ENCODE data around the gene FAM90A26. TPM values are rescaled to one million over a fixed set of nuclear protein-coding genes. Genes with fewer than 3 reads are reported as not detected.
"Not testable (repeated sequence)": the region's sequence is repeated elsewhere in the genome, so short reads cannot be mapped to it uniquely, and the experiment has no call there.

The FAM90A26 gene
- total RNA-seq = not detected

- DNase-seq = not testable (repeated sequence)
Observed at GRCh38 chr4:9169791-9170459, at the start of gene FAM90A26. TSS of gene FAM90A26 (plus strand) at chr4:9170409. CDS start at chr4:9173173, 2,764 bp downstream.

GRCh38 chr4:9122711-9123110 is 47.5 kb upstream of the FAM90A26 start:
- DNase-seq = not testable (repeated sequence)

DNA sequence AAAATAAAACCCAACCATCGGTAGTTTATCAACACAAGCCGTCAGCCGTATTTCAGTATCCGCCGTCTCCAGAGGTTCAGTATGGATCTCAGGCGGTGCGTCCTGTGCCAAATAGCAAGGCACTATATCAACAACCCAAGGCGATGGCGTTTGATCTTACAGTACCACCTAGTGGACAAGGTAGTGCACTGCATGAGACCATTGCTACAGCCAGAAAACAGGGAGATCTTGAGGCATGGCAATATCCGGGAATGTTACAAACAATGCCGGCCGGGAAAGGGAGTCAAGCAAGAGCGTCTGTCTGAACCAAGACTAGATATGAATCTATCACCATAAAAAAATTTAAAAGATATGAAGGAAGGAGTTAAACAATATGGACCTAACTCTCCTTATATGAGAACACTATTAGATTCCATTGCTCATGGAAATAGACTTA is 46.6 kb upstream of the FAM90A26 start:
- peak; percentile 65 for DNase-seq

DNA sequence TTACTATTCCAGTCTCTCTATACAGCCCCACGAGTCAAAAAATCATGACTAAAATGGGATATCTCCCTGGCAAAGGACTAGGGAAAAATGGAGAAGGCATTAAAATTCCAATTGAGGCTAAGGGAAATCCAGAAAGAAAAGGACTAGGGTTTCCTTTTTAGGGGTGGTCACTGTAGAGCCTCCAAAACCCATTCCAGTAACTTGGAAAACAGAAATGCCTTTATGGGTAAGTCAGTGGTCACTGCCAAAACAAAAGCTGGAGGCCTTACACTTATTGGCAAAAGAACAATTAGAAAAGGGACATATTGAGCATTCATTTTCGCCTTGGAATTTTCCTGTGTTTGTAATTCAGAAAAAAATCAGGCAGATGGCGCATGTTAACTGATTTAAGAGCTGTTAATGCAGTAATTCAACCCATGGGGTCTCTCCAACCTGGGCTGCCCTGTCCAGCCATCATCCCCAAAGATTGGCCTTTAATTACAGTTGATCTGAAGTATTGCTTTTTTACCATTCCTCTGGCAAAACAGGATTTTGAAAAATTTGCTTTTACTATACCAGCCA is 44.5 kb upstream of the FAM90A26 start:
- DNase-seq = not testable (repeated sequence)

DNA sequence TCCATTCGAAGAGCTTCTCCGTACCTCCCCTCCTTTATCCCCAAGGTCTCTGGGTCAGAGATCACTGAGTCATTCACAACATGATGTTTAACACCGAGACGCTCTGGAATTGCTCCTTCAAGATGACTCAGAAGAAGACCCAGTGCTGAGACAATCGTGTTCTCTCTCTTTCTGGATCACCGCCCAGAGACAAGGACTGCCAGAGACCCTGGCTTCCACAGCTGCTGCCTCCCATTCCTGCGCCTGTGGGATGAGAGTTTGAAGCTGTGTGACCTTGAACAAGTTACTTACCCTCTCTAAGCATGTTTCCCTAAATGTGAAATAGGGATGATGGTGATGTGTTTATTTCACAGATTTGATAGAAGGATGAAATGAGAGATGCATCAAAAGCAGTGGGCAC is 38.8 kb upstream of the FAM90A26 start:
- DNase-seq = not testable (repeated sequence)

DNA sequence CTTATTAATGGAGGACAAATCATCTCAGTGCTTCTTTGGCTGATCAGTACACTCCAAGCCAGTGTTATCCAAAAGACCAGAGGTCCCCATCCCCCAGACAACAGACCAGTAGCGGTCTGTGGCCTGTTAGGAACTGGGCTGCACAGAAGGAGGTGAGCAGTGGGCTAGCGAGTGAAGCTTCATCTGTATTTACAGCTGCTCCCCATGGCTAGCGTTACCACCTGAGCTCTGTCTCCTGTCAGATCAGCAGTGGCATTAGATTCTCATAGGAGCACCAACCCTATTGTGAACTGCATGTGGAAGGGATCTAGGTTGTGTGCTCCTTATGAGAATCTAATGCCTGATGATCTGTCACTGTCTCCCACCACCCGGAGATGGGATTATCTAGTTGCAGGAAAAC is 37.4 kb upstream of the FAM90A26 start:
- DNase-seq = not testable (repeated sequence)

DNA sequence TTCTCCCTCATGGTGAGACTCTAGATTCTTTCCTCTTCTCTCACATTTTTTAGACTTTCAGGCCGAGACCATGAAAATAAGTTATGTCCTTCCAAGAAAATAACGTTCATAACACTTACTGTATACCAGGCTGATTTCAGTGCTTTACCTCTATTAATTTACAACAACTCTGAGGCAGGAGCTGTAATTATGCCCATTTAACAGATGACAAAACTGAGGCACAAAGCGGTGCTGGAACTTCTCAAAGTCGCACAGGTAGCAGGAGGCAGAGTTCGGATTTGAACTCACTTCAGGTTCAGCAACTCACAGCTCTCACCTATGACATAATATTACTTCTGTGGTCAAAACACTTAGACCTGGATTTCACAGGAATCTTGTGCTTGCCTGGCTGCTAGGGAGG is 36.2 kb upstream of the FAM90A26 start:
- DNase-seq = not testable (repeated sequence)

DNA sequence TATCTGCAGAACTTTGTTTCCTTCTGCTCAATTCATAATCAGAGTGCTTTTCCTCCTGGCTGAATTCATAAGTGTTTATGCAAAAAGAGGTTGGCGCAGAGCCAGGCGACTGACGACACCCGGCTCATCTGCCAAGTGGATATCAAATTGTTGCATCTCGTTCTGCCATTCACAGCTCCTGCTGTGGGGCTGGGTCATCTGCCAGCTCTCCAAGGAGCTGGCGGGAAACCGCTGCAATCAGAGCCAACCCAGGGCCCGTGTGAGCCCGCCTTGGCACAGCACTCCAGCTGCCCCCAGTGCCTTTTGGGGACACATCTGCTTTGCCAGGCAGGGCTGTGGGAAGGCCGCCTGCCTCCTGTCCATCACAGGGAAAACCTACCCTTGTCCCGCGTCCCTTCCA is 35.7 kb upstream of the FAM90A26 start:
- peak; percentile 28 for DNase-seq

DNA sequence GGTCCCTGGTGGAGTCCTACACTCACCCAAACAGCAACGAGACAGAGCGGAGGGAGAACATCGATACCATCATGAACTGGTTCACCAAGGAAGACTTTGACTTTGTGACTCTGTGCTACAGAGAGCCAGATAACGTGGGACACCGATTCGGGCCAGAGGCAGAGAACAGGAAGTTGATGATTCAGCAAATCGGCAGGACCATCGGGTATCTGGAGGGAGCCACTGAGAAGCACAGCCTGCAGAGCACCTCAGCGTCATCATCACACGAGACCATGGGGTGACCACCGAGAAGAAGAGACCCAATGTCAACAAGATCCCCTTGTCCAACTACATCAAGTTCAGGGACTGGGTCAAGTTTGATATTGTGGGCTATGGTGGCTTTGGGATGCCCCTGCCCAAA is 29.2 kb upstream of the FAM90A26 start:
- DNase-seq = not testable (repeated sequence)

GRCh38 chr4:9142786-9143185 is 27.4 kb upstream of the FAM90A26 start:
- DNase-seq = not testable (repeated sequence)

DNA sequence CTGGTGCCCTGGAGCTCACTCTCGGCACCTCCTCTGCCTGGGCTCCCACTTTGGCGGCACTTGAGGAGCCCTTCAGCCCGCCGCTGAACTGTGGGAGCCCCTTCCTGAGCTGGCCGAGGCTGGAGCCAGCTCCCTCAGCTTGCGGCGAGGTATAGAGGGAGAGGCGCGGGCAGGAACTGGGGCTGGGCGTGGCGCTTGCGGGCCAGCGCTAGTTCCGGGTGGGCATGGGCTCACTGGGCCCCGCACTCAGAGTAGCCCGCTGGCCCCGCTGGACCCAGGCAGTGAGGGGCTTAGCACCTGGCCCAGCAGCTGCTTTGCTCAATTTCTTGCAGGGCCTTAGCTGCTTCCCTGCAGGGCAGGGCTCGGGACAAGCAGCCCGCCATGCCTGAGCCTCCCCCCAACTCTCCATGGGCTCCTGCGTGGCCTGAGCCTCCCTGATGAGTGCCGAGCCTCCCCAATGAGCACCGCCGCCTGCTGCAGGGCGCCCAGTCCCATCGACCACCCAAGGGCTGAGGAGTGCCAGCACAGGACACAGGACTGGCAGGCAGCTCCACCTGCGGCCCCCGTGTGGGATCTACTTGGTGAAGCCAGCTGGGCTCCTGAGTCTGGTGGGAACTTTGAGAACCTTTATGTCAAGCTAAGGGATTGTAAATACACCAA is 26.7 kb upstream of the FAM90A26 start:
- no peak for DNase-seq

GRCh38 chr4:9146967-9147366 is 23.2 kb upstream of the FAM90A26 start:
- no peak for DNase-seq

GRCh38 chr4:9147368-9147767 is 22.8 kb upstream of the FAM90A26 start:
- not testable (repeated sequence) for DNase-seq

DNA sequence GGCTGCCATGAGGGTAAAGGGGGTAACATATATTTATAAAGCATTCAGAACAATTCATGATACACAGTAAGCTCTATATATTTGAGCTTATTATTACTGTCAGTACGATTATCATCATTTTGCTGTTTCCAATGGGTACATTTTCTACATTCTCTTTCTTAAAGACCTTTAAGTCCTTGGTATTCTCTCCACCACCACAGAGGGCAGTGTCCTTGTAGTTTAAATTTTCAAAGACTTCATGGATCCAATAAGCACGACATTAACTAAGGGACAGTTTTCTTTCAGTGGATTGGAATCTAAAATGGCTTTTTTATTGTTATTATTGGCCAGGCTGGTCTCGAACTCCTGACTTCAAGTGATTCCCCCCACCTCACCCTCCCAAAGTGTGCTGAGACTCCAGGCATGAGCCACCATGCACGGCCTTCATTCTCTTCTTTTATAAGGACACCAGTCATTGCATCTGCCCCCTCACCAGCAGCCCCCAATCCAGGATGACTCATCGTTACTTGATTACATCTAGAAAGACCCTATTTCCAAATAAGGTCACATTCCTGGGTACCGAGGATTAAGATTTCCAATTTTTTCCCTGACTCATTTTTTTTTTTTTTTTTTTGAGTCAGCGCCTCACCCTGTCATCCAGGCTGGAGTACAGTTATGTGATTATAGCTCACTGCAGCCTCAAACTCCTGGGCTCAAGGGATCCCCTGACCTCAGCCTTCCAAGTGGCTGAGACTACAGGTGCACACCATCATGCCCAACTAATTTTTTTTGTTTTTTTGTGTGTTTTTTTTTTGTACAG is 21.4 kb upstream of the FAM90A26 start:
- not testable (repeated sequence) for DNase-seq

- DNase-seq = not testable (repeated sequence)
Observed at GRCh38 chr4:9151809-9152179, 18.4 kb upstream of the FAM90A26 start.

DNA sequence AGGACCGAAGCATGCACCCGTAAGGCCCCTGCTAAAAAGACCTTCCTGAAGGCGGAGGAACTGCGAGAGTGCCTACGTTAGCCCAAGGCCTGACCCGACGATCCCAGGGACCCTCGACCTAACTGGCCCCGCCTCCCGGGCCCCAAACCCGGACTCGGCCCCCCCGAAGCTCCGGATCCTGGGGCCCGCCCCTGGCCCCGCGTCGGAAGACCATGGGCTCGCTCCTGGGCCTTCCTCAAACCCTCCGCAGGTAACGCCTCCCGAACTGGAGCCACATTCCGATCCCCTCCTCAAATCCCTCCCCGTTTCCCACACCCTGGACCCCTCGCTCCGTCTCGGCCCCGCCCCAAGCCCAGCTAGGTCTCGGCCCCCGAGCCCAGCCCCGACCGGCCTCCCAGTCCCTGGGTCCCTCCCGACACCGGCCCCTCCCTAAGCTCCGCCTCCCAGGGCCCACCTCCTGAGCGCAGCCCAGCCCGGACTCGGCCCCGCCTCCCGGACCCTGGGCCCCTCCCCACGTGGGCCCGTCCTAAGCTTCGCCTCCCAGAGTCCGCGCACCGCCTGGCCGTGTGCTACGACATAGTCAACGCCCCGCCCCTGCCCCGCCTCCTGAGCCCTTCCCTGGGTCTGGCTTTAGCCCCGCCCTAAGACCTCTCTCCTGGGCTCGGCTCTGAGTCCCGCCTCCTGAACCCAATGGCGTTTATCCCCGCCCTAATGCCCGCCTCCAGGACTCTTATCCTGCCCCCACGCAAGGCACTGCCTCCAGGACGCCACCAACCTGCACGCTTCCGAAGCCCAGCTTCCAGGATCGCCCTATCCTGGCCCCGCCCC is 17.8 kb upstream of the FAM90A26 start:
- DNase-seq = peak; percentile 88

- peak; percentile 96 for DNase-seq
Observed at GRCh38 chr4:9153008-9153570, 17.1 kb upstream of the FAM90A26 start.

- DNase-seq = peak; percentile 74
Observed at GRCh38 chr4:9153571-9154157, 16.5 kb upstream of the FAM90A26 start.

DNA sequence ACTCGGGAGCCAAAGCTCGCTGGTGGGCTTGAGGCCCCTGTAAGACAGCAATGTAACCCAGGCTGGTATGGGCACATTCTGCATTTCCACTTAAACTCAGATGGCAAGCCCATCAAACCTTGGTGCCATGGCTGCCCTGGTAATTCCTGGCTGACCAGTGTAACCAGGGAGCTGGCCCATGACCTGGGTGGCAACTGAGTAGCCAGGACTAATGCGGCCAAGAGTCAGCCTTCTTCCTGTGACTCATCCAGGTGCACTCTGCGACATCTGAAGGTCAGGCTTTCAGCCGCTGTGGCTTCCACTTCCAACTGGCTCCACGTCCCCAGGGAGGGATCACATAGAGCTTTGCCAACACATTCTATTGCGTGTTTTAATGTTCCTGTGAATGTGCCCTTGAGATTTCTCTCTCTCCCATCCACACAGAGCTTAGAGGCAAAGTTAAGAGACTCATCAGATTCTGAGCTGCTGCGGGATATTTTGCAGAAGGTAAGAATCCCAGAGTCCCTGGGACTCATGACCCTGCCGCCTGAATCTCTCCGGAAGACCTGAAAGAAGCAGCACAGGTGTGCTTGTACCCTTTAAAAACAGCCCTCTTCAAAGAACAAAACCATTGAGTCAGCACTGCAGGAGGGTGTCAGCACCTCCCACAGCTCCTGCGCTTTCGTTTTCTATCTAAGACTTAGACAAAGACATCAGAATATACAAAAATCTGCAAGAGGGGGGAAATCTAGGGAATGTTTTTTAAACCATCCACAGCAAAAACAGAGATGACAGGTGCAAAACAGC is 14.9 kb upstream of the FAM90A26 start:
- not testable (repeated sequence) for DNase-seq

DNA sequence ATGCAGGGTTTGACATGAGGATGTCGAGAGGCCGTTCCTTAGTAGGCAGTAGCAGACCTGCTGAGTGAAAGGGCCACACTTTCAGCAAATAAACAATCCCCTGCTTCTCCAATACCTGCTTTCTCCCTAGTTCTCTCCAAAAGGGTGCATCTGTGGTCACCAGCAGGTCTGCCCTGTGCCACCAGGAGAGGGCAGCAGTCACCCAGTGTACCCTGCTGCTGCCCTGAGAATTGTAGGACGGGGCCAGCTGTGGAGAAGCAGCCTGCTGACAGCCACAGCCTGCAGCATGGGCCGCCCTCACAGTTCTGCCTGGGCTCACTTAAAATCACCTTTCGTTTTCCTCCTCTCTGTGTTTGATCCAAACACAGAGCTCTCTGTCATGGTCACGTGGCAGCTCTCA is 11.8 kb upstream of the FAM90A26 start:
- DNase-seq = not testable (repeated sequence)
